ENCODE results near the gene PRSS57.
A peak's percentile ranks its signal among the peaks of the same experiment; 100 is the strongest.

The PRSS57 gene

DNA sequence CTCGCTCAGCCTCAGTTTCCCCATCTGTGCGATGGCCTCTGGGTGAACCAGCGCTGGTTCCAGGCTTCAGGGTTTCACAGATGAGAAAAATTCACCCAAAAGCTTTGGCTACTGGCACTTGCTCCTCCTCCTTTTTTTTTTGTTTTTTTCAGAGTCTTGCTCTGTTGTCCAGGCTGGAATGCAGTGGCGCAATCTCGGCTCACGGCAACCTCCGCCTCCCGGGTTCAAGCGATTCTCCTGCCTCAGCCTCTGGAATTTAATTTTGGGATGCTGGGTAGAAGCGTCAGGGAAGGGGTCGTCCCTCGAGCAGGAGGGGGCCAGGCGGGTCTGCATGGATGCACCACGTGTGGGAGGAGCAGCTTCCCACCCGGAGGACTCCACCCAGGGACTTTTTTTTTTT is 7.0 kb downstream of the PRSS57 start:
- H3K4me3 ChIP-seq (ENCODE audit: low read length) = no peak overlapping the region
- TF ChIP-seq, protein P1, sequence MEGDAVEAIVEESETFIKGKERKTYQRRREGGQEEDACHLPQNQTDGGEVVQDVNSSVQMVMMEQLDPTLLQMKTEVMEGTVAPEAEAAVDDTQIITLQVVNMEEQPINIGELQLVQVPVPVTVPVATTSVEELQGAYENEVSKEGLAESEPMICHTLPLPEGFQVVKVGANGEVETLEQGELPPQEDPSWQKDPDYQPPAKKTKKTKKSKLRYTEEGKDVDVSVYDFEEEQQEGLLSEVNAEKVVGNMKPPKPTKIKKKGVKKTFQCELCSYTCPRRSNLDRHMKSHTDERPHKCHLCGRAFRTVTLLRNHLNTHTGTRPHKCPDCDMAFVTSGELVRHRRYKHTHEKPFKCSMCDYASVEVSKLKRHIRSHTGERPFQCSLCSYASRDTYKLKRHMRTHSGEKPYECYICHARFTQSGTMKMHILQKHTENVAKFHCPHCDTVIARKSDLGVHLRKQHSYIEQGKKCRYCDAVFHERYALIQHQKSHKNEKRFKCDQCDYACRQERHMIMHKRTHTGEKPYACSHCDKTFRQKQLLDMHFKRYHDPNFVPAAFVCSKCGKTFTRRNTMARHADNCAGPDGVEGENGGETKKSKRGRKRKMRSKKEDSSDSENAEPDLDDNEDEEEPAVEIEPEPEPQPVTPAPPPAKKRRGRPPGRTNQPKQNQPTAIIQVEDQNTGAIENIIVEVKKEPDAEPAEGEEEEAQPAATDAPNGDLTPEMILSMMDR (IDR thresholded peaks at IDR 0.05; ENCODE audit: insufficient read depth, low read depth, low read length, missing control alignments) = no peak
- DNase-seq (ENCODE audit: low read depth) = no peak

DNA sequence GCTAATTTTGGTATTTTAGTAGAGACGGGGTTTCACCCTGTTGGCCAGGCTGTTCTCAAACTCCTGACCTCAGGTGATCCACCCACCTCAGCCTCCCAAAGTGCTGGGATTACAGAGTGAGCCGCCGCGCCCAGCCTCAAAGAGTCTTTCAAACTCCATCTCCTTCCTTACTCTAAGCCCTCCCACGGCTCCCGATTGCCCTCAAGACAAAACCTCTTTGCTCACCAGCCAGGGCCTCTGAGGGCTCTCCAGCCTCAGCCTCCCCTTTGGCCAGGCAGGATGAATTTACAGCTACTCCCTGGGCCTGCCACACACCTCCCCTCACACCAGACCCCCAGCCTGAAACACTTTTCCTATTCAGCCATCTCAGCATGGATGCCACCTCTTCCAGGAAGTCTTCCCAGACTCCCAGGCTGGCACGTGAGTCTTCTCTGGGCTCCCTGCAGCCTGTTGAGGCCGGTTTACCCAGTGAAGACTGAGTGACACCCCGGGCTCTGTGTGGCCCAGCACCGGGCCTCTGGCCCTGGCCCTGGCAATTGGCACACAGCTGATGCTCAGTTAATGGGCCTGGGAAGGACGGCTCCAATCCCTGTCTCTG is 7.6 kb downstream of the PRSS57 start:
- H3K4me3 ChIP-seq (ENCODE audit: low read length) = no peak overlapping the region
- DNase-seq (ENCODE audit: low read depth) = no peak
- TF ChIP-seq, protein P1 (IDR thresholded peaks at IDR 0.05; ENCODE audit: insufficient read depth, low read depth, low read length, missing control alignments) = no peak

DNA sequence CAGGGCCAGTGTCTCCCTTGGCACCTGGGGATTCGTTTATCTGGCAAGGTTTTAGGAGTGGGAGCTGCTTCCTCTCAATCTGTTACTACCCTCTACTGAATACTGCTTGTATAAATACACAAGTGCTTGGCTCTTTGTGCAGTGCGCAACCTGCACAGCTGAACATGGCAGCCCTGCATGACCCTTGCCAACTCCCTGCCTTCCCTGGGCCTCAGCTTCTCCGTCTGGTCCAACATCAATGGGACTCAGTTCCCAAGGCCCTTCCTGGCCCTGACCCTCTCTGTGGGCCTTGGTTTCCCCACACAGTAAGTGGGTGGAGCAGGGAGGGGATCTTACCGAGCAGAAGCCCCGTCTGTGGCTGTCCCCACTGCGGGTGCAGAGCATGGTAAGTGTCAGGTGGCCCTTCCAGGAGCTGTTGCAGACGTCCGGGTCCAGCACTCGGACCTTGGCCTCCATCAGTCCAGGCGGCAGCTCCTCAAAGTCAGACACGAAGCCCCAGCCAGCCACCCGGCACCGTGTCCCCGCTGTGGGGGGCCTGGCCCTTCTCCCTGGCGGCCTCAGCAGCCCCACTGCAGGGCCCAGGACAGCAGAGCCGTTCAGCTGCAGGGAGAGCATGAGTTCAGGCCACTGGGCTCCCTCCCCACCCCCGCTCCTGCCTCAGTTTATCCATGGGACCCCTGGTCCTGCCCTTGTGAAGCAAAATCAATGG is 8.5 kb downstream of the PRSS57 start:
- TF ChIP-seq, protein P1 (IDR thresholded peaks at IDR 0.05; ENCODE audit: insufficient read depth, low read depth, low read length, missing control alignments) = no peak
- no peak overlapping the region for H3K4me3 ChIP-seq (ENCODE audit: low read length)
- DNase-seq (ENCODE audit: low read depth) = no peak

DNA sequence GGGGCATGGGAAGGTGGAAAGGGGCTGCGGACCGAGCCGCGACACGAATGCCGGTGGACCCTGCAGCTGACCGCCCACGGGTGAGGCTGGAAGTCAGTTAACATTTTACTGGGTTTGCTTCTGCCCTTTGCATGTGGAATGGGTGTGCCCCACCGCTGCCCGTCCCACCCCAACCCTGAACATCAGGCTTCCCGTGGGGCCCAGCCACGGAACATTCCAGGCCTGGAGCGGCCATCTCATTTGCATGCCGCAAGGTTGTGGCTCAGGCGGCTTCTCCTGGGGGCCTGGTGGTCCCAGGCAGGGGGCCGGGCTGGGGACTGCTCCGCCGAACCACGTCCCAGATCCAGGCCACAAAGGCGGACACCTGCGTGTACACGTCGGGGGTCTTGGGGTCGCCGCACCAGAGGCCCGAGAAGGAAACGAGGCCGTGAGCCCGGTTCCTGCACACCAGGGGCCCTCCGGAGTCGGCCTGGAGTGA is 9.8 kb downstream of the PRSS57 start:
- no peak overlapping the region for H3K4me3 ChIP-seq (ENCODE audit: low read length)
- DNase-seq (ENCODE audit: low read depth) = no peak
- TF ChIP-seq, protein P1 (IDR thresholded peaks at IDR 0.05; ENCODE audit: insufficient read depth, low read depth, low read length, missing control alignments) = no peak

DNA sequence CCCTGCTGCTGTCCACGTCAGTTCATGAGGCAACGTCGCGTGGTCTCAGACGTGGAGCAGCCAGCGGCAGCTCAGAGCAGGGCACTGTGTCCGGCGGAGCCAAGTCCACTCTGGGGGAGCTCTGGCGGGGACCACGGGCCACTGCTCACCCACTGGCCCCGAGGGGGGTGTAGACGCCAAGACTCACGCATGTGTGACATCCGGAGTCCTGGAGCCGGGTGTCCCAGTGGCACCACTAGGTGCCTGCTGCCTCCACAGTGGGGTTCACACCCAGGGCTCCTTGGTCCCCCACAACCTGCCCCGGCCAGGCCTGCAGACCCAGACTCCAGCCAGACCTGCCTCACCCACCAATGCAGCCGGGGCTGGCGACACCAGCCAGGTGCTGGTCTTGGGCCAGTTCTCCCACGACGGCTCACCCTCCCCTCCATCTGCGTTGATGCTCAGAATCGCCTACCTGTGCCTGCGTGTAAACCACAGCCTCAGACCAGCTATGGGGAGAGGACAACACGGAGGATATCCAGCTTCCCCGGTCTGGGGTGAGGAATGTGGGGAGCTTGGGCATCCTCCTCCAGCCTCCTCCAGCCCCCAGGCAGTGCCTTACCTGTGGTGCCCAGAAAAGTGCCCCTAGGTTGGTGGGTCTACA is 12.5 kb downstream of the PRSS57 start:
- TF ChIP-seq, protein P1 (IDR thresholded peaks at IDR 0.05; ENCODE audit: insufficient read depth, low read depth, low read length, missing control alignments) = no peak
- no peak overlapping the region for H3K4me3 ChIP-seq (ENCODE audit: low read length)
- DNase-seq (ENCODE audit: low read depth) = no peak

DNA sequence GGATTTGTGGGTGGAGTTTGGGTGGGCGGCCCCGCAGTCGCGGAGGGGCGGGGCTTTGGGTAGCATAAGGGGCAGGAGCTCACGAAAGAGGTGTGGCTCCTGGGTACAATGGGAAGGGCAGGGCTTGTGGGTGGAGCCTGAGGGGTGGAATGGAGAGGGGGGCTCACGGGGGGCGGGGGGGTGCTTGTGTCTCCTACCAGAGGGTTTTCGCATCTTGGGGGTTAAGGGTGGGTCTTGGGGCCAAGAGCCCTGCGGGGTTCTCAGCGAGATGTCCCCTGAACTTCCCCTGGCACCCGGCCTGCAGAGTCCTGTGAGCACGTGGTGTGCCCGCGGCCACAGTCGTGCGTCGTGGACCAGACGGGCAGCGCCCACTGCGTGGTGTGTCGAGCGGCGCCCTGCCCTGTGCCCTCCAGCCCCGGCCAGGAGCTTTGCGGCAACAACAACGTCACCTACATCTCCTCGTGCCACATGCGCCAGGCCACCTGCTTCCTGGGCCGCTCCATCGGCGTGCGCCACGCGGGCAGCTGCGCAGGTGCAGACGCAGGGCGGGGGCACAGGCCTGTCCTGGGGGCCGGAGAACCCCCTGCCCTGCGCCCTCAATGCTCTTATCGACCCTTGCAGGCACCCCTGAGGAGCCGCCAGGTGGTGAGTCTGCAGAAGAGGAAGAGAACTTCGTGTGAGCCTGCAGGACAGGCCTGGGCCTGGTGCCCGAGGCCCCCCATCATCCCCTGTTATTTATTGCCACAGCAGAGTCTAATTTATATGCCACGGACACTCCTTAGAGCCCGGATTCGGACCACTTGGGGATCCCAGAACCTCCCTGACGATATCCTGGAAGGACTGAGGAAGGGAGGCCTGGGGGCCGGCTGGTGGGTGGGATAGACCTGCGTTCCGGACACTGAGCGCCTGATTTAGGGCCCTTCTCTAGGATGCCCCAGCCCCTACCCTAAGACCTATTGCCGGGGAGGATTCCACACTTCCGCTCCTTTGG is 13.9 kb downstream of the PRSS57 start:
- TF ChIP-seq, protein P1 (IDR thresholded peaks at IDR 0.05; ENCODE audit: insufficient read depth, low read depth, low read length, missing control alignments) = no peak
- H3K4me3 ChIP-seq (ENCODE audit: low read length) = peak overlapping the region; percentile 46
- DNase-seq (ENCODE audit: low read depth) = peak; percentile 92

Measured in epithelial cell of esophagus (primary cell).